Eye (tissue), 1 donor: Measurements from ENCODE around the gene CDKN2D.

Source experiments
- DNase-seq: peaks from one replicate; pipeline ENCODE4 v3.0.0-alpha.2; 2015

CDKN2D gene

GRCh38 chr19:10518444-10519361 is 50.1 kb downstream of the CDKN2D start:
- no peak for DNase-seq

- DNase-seq: no peak
Observed at GRCh38 chr19:10517760-10518443, 50.9 kb downstream of the CDKN2D start.

DNA sequence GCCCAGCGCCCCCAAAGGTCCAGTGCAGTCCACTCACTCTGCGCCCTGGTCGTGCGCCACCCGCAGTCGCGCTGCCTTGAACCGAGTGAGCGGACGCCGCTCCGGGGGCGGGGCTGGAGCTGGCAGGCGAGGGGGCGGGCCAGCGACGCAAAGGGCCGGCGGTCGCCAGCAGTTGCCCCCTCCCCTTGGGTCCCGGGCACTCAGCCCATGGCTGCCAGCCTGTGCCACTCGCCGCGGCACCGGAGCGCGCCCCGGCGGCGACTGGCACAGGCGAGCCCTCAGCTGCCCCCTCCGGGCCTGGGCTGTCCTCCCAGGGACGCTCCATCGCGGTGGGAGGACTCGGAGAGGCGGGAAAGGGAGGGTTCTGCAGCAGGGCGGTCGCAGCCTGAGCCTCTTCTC is 51.4 kb downstream of the CDKN2D start, which contains the start of gene S1PR5:
Gene S1PR5, minus strand, starts transcription at position 87 of the 399 bp plus-strand sequence. CDS start 2,436 bp downstream, outside the sequence.
- no peak for DNase-seq

- DNase-seq: no peak
Observed at GRCh38 chr19:10516671-10517286, 52.0 kb downstream of the CDKN2D start.
